GM21619 (cell line): ENCODE results near the gene RFX3.

Experiments
- ATAC-seq: cut with Tn5 transposase; IDR thresholded peaks from one replicate; pipeline ENCODE4 v1.9.1; 2021; ENCODE audit not compliant: unreplicated experiment

Gene RFX3

GRCh38 chr9:3290231-3290840 lies 235.5 kb downstream of the RFX3 start:
- ATAC-seq: no peak

- ATAC-seq: no peak
These were observed 237.1 kb downstream of the RFX3 start for GRCh38 chr9:3288686-3289085.

DNA sequence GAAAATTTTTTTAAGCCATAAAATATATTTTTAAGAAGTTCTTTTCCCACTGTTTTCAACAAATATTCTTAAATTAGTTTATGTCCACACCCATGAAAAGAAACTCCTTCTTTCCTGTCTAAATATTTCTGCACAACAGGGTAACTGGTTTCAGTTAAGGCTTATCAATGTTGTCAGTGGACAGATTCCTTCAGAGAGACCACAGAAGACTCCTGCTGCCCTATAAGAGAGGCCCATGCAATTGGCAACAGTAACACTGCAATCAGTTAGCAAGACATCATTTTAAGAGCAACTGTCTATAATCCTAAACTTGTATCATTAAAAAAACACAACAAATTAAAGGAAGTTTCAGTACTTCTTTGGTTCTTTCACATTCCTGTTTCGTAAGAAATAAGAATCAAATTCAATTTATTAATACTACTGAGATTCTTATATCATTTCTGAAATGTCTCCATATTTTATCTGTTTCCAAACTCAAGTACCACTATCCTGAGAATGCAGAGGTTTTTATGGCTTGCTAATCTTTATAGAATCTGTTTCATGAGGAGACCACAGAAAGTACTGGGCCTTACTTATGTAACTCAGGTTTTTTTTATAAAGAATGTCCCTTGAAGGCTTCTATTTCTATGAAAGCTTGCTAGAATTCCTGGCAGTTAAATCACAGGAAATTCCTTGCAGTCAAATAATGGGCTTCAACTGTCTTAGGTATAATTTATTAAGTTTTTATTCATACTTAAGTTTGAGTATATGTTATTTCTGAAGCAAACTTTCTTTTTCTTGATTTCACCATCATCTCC lies 240.2 kb downstream of the RFX3 start:
- no peak for ATAC-seq

DNA sequence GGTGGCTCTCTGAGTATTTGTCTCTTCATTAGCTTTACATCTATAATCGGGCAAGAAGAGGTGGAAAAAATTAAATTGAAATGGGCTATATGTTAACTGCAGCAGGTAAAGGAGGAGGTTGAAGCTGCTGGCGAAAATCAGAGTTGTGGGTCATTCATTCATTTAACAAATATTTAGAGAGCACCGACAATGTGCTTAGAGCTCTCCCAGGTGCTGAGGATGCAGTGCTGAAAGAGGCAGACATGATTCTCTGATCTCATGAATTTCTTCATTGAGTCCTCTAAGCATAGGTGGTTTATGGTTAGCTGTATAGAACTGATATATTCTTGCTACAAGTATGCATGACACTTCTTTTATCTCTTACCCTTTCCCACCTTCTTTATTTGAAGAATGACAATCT lies 243.4 kb downstream of the RFX3 start:
- no peak for ATAC-seq

GRCh38 chr9:3281399-3281798 lies 244.4 kb downstream of the RFX3 start:
- peak; percentile 91 for ATAC-seq

GRCh38 chr9:3277200-3277599 lies 248.6 kb downstream of the RFX3 start:
- no peak for ATAC-seq

- ATAC-seq: no peak
These were observed 254.2 kb downstream of the RFX3 start for GRCh38 chr9:3271581-3271980.

DNA sequence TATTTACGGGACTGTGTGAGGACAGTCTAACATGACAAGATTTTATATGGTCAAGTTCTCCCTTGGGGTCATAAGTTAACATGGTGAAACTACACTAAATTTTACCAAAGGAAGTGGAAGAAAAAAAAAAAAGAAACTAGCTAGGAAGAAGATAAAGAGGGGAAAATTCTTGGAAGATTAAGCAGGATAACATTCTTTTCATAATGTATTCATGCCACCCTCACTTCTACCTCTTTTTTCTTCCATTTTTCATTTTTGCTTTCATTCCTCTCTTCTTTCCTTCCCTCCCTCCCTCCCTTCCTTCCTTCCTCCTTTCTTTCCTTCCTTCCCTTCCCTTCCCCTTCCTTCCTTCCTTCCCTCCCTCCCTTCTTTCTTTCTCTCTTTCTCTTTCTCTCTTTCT lies 254.6 kb downstream of the RFX3 start:
- ATAC-seq: no peak

DNA sequence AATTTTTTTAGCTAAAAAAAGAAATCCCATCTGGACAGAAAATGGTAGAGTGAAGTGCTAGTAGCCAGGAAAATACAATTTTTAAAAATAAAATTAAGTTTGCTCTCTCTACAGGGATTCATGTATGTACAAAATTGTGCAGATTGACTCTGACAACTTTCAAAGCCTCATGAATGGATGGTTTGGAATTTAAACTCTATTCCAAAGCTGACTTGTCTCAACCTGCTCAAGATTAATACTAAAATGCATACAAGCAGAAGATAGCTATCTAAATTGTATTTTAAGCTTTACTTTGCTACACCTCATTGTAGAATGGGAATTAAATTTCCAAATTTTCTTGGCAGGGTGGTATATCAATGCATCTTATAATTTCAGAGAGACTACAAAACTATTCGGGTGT lies 257.6 kb downstream of the RFX3 start:
- ATAC-seq: no peak

DNA sequence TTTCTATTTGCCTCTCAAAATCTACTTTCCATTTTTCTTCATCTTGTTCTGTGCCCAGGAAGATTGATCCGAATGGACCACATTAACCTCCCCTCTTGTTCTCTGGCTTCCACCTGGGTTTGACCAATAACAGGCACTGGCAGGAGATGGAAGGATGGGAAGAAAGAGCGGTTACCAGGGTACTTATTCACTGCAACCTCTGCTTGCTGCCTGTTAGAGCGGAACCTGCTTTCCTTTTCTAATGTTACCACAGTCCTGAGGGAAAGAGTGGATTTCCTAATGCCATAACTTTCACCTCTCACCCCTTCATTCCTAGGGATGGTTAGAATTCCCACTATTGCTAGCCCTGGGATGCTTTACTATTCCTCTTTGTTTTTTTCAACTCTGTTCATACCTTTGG lies 262.1 kb downstream of the RFX3 start:
- ATAC-seq: no peak

DNA sequence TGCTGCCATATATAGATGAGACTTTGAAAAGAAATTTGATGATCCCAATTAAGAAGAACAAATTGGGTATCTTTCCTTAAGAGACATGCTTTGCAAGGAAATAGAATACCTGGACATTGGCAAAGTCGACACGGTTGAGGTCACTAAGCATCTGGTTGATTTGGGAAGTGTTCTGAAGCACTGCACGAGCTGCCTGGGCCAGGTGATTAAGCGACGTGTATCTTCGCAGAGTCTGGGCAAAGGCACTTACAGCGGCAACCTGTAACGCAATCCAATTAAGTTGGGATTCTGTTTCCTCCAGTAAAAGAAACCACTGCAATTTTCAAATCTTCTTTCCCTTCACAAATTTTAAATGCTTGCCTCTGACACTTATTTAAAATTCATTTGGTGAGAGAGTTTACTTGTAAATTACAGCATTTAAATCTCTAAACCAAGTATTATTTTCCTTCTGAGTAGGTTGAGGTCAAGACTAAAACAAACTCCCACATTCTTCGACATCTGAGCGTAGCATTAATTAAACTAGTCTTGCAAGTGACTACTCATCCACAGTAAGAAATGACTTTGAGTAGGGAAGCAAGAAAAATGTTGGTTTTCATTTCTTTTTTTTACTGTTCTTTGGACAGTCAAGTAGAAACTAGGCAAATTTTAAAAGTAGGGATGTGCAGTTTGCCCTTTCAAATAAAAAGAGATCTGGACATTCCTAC lies 262.8 kb downstream of the RFX3 start:
- no peak for ATAC-seq

GRCh38 chr9:3261484-3261883 lies 264.3 kb downstream of the RFX3 start:
- ATAC-seq: no peak

DNA sequence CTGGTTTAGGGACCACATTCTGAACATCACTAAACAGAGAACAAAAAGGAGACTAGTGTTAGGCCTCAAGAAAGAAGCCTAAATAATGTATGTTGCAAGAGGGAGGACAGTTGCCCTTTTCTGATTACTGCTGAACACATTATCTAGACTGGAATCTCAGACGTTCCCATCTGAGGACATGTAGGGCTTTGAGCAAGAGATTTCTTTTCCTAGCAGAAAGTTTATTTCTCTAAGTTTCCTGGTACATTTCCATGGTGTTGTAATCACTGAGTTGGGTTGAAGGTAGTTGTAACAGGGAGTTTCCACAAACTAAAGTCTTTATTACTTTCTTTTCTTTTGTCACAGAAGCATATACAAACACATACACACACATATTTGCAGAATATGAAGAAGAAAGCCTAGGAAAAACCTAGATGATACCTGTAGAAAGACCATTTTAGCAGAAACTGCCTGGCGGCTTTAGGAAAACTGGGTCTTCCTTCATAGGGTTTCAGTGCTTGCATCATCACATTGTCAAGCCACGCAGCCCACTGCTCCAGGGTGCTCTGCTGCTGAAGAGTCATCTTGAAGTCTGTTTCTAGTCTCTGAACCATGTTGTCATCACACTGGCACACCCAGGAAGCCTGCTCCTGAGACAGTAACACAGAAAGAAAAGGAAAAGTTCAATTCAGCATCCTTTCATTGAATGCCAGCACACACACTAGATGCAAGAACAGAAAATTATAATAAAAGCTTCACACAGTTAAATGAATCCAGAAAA lies 269.1 kb downstream of the RFX3 start:
- ATAC-seq: no peak

DNA sequence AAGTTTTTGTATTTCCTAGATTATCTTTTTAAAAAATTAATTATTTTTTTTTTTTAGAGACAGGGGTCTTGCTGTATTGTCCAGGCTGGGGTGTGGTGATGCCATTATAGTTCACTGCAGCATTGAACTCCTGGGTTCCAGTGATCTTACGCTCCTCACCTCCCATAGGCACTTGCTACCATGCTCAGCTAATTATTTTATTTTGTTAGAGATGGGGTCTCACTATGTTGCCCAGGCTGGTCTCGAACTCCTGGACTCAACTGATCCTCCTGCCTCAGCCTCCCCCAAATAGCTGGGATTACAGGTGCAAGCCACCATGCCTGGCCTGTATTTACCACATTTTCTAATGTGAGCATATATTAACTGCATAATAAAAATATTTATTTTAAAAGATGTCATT lies 274.5 kb downstream of the RFX3 start:
- no peak for ATAC-seq

DNA sequence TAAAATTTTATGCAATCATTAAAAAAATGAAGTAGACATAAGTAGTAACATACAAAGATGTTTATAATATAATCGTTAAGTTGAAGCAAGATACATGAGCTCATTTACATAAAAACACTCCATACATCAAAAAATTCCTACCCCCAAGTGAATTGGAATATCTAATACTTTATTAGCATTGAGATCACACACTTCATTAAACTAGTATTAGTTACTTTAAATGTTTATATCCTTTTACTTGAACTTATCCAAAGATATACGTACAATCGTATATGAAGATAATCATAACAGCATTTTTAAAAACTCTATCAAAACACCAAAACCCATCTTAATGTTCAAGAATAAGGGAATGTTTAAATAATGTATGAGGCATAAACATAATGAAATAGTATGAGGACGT lies 275.1 kb downstream of the RFX3 start:
- ATAC-seq: no peak

- no peak for ATAC-seq
These were observed 278.6 kb downstream of the RFX3 start for GRCh38 chr9:3247211-3247610.

GRCh38 chr9:3246241-3246640 lies 279.6 kb downstream of the RFX3 start:
- no peak for ATAC-seq

DNA sequence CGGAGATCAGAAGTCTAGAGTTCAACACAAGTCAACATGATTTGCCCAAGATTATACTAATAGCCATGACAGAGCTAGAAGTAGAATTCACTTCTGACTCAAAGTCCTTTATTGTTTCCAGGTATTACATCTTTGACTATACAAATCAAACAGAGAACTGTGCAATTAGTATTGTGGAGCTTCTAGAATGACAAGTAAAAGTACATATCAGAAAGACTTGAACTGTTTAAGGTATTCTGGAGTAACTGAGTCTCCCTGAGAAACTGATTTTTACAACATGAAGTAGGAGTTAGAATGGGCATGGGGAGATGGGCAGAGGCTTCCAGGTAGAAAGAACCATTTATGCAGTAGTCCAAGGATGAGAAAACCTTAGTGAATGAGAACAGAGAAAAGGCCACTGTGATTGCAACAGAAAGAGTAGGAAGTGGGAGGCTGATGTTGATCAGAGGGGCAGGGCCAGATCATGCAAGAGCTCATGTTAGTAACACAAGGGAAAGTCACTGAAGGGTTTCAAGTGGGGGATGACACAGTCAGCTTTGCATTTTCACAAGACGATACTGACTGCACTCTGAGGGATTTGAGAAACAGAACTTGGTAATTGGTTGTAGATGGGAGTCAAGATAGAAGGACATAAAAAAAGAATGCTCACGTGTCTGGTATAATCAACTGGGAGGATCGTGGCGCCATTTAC lies 280.7 kb downstream of the RFX3 start:
- ATAC-seq: peak; percentile 65

DNA sequence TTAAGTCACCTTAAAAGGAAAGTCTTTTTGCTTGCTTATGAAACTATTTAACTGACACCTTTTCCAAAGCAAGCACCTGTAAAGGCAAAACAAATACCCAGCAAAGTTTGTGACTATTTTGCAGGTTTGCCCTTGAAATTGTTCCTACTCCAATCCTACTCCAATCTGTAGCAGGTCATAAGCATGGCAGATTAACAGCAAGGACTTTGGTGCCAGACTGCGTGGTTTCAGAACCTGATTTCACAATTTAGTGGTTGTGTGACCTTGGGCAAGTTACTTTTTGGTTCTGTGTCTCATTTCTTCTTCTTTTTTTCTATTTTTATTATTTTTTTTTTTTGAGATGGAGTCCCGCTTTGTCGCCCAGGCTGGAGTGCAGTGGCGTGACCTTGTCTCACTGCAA lies 282.1 kb downstream of the RFX3 start:
- ATAC-seq: no peak

GRCh38 chr9:3241290-3241689 lies 284.5 kb downstream of the RFX3 start:
- no peak for ATAC-seq
